ENCODE results near the gene DPAGT1. TPM values are rescaled to one million over a fixed set of nuclear protein-coding genes. Genes with fewer than 3 reads are reported as not detected.
A peak's percentile ranks its signal among the peaks of the same experiment; 100 is the strongest.
"Not testable (repeated sequence)": the region's sequence is repeated elsewhere in the genome, so short reads cannot be mapped to it uniquely, and the experiment has no call there.

The DPAGT1 gene
- total RNA-seq, 2 experiments from 2014 or later, result 31.7 to 83.4 TPM

DNA sequence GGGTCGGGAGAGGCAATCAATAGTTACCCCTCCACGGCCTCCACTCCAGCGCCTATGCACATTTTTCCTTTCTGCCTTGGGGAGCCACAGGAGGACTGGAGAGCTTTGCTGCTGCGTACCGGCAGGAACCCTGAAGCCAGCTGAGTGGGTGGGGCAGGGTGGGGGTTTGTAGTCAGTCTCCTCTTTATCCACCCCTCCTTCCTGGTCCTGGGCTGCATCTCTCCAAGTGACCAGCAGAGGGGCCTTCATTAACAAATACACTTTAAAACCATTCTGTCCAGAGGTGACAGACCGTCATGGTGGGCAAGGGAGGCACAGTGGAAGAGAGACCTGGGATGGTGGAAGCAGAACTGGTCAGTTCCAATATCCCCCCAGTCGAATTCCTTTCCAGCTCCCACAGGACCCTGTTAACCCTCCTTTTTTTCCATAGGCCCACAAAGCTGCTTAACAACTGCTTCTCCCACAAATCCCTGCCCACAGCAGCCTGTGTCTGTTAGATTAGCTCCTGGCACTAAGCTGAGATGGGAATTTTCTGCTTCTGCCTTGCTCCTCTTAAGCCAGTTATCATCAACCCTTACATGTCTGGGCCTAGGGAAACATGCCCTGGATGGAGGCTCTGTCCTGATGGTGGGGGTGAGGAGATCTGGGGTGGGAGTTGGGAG, 43.3 kb upstream of the DPAGT1 start:
- H3K4me3 ChIP-seq (ENCODE audit: low read depth, low read length, poor library complexity, severe bottlenecking), result no peak overlapping the region
- no TSS peak for BruUV-seq (replicated peaks)
- ChIA-PET CTCF (ENCODE audit: unreplicated experiment) (interaction anchor here (0.5 to 0.9 kb wide), 4 partner anchors 10 to 140 kb away, joined by 3 to 8 read pairs (median 6); no protein-coding TSS in a partner anchor), POLR2A (no interaction called here)
- no peak overlapping the region for H3K4me2 ChIP-seq (ENCODE audit: low read length)
- intact Hi-C loops (cut with micrococcal nuclease; ENCODE audit: unreplicated experiment), result loop anchor here (1.0 kb wide), 1 partner anchor 52 kb away; no protein-coding TSS in a partner anchor
- no peaks in the 10 kb centered on the region for H3K36me3 ChIP-seq (ENCODE audit: insufficient read depth, low read length)
- no peaks in the 10 kb centered on the region for H3K79me2 ChIP-seq (ENCODE audit: insufficient read depth, low read depth, low read length)
- TF ChIP-seq EZH2phosphoT487 (IDR thresholded peaks at IDR 0.05; ENCODE audit: borderline replicate concordance, low read depth, low read length), result no peak
- TF ChIP-seq, protein P1, sequence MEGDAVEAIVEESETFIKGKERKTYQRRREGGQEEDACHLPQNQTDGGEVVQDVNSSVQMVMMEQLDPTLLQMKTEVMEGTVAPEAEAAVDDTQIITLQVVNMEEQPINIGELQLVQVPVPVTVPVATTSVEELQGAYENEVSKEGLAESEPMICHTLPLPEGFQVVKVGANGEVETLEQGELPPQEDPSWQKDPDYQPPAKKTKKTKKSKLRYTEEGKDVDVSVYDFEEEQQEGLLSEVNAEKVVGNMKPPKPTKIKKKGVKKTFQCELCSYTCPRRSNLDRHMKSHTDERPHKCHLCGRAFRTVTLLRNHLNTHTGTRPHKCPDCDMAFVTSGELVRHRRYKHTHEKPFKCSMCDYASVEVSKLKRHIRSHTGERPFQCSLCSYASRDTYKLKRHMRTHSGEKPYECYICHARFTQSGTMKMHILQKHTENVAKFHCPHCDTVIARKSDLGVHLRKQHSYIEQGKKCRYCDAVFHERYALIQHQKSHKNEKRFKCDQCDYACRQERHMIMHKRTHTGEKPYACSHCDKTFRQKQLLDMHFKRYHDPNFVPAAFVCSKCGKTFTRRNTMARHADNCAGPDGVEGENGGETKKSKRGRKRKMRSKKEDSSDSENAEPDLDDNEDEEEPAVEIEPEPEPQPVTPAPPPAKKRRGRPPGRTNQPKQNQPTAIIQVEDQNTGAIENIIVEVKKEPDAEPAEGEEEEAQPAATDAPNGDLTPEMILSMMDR (conservative IDR thresholded peaks at IDR 0.05; ENCODE audit: low read length), result peak; percentile 55
- no peaks in the 10 kb centered on the region for H4K20me1 ChIP-seq (ENCODE audit: insufficient read depth, low read length)
- no peak overlapping the region for H2AFZ ChIP-seq (ENCODE audit: low read length)
- H3K4me1 ChIP-seq (ENCODE audit: insufficient read depth, low read length, poor library complexity, severe bottlenecking), result peaks cover 17% of the 10 kb centered on the region
- H3K27ac ChIP-seq (ENCODE audit: low read depth, low read length, poor library complexity, severe bottlenecking), result no peak overlapping the region
- peak; percentile 67 for DNase-seq (ENCODE audit: low spot score)
- no peaks in the 10 kb centered on the region for H3K9me3 ChIP-seq (ENCODE audit: low read length)
- no peaks in the 10 kb centered on the region for H3K9me2 ChIP-seq (ENCODE audit: insufficient read depth, low read length)

DNA sequence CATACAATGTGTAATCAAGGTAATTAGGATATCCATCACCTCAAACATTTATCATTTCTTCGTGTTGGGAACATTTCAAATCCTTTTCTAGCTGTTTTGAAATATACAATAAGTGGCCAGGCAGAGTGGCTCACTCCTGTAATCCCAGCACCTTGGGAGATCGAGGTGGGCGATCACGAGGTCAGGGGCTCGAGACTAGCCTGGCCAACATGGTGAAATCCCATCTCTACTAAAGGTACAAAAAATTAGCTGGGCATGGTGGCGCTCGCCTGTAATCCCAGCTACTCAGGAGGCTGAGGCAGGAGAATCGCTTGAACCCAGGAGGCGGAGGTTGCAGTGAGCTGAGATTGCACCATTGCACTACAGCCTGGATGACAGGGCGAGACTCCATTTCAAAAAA, 37.6 kb upstream of the DPAGT1 start:
- not testable (repeated sequence) for BruUV-seq (replicated peaks)

DNA sequence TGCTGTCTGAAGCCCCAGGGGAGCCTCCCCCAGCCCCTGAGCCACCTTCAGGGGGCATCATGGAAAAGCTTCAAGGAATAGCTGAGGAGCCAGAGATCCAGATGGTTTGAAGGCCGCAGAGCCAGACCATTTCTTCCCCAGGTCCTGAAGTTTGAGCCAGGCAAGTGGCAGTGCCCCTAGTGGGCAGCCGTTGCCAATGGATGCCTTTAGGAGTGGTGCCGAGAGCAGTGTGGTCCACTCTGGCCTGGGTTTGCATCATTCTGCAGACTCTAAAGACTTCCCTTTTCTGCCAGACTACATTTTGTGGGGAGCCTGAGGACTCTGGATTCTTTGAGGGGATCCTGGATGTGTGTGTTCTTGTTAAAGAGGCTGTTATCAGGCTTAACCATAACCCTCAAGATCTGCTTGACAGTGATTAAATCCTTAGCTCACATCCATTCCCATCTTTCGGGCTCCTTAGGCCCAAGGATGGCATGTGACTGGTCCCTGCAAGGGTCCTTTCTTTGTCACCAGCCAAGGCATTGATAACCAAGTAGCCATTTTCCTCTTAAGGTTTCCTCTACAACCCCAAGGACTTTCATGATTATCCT, 32.8 kb upstream of the DPAGT1 start:
- H3K79me2 ChIP-seq (ENCODE audit: insufficient read depth, low read depth, low read length), result no peaks in the 10 kb centered on the region
- BruUV-seq (replicated peaks), result no TSS peak
- POLR2A ChIA-PET, result interaction anchor here (0.6 to 1.3 kb wide), 3 partner anchors 8 to 173 kb away, joined by 3 to 11 read pairs (median 3); no protein-coding TSS in a partner anchor

More for the DNA sequence above, 37.6 kb upstream of the DPAGT1 start:
- intact Hi-C loops (cut with micrococcal nuclease; ENCODE audit: unreplicated experiment); H3K4me3 ChIP-seq (ENCODE audit: low read depth, low read length, poor library complexity, severe bottlenecking); H3K27ac ChIP-seq (ENCODE audit: low read depth, low read length, poor library complexity, severe bottlenecking); H3K9me3 ChIP-seq (ENCODE audit: low read length); H3K4me1 ChIP-seq (ENCODE audit: insufficient read depth, low read length, poor library complexity, severe bottlenecking); H3K79me2 ChIP-seq (ENCODE audit: insufficient read depth, low read depth, low read length); H3K9me2 ChIP-seq (ENCODE audit: insufficient read depth, low read length); H2AFZ ChIP-seq (ENCODE audit: low read length); DNase-seq (ENCODE audit: low spot score); H4K20me1 ChIP-seq (ENCODE audit: insufficient read depth, low read length); H3K36me3 ChIP-seq (ENCODE audit: insufficient read depth, low read length); H3K4me2 ChIP-seq (ENCODE audit: low read length); CTCF ChIA-PET (ENCODE audit: unreplicated experiment): not testable (repeated sequence)
- POLR2A ChIA-PET, result interaction anchor here (0.9 kb wide), 2 partner anchors 18 to 22 kb away, joined by 3 read pairs; partner anchors contain the start of gene HINFP

More for the DNA sequence above, 32.8 kb upstream of the DPAGT1 start:
- no peak overlapping the region for H2AFZ ChIP-seq (ENCODE audit: low read length)
- H3K27ac ChIP-seq (ENCODE audit: low read depth, low read length, poor library complexity, severe bottlenecking), result no peak overlapping the region
- peaks cover 37% of the 10 kb centered on the region for H3K36me3 ChIP-seq (ENCODE audit: insufficient read depth, low read length)
- no peaks in the 10 kb centered on the region for H3K4me1 ChIP-seq (ENCODE audit: insufficient read depth, low read length, poor library complexity, severe bottlenecking)
- intact Hi-C loops (cut with micrococcal nuclease; ENCODE audit: unreplicated experiment), result no loop called here
- no peak overlapping the region for H3K4me3 ChIP-seq (ENCODE audit: low read depth, low read length, poor library complexity, severe bottlenecking)
- CTCF ChIA-PET (ENCODE audit: unreplicated experiment), result interaction anchor here (0.5 kb wide), 1 partner anchor 20 kb away, joined by 4 read pairs; no protein-coding TSS in a partner anchor
- TF ChIP-seq, protein P1 (conservative IDR thresholded peaks at IDR 0.05; ENCODE audit: low read length), result peak; percentile 77
- TF ChIP-seq EZH2phosphoT487 (IDR thresholded peaks at IDR 0.05; ENCODE audit: borderline replicate concordance, low read depth, low read length), result no peak
- H3K9me3 ChIP-seq (ENCODE audit: low read length), result no peaks in the 10 kb centered on the region
- H3K9me2 ChIP-seq (ENCODE audit: insufficient read depth, low read length), result no peaks in the 10 kb centered on the region
- no peak overlapping the region for H3K4me2 ChIP-seq (ENCODE audit: low read length)
- peak; percentile 13 for DNase-seq (ENCODE audit: low spot score)
- H4K20me1 ChIP-seq (ENCODE audit: insufficient read depth, low read length), result no peaks in the 10 kb centered on the region
